WERI-Rb-1 (cell line): Measurements from ENCODE around the gene CYB561D2.

ENCODE experiments used
- DNase-seq: peaks from one replicate; pipeline ENCODE4 v3.0.0-alpha.2; 2020
- H3K27ac ChIP-seq: fragments of 250-450 bp; sonication (Bioruptor Pico); 2 replicates; pipeline ENCODE4 v1.5.1; 2020; ENCODE audit warnings: mild to moderate bottlenecking, moderate library complexity
- H3K27me3 ChIP-seq: fragments of 250-450 bp; sonication (Bioruptor Pico); 2 replicates; pipeline ENCODE4 v1.5.1; 2021; ENCODE audit warnings: mild to moderate bottlenecking, low read depth, moderate library complexity; ENCODE audit not compliant: insufficient read depth, severe bottlenecking
- H3K36me3 ChIP-seq: fragments of 250-450 bp; sonication (Bioruptor Pico); 2 replicates; pipeline ENCODE4 v1.5.1; 2020; ENCODE audit warnings: mild to moderate bottlenecking, moderate library complexity
- H3K4me3 ChIP-seq: 2 replicates; pipeline ENCODE4 v1.5.1; 2011; ENCODE audit warnings: low read depth, mild to moderate bottlenecking, control low read depth, low read length
- H3K9me3 ChIP-seq: fragments of 250-450 bp; sonication (Bioruptor Pico); 2 replicates; pipeline ENCODE4 v1.5.1; 2021; ENCODE audit warnings: mild to moderate bottlenecking, moderate library complexity; ENCODE audit not compliant: severe bottlenecking
- CTCF ChIP-seq: IDR thresholded peaks from 2 replicates; pipeline ENCODE4 v1.5.1; 2011; ENCODE audit warnings: low read depth, mild to moderate bottlenecking, control low read depth, inconsistent platforms, low read length

Gene CYB561D2

GRCh38 chr3:50325497-50326181 is 25.0 kb upstream of the CYB561D2 start:
- Histone ChIP-seq H3K4me3 (no peak overlapping the region), H3K27ac (no peak overlapping the region), H3K9me3 (no peaks in the 10 kb centered on the region), H3K36me3 (peaks cover 42% of the 10 kb centered on the region), H3K27me3 (no peaks in the 10 kb centered on the region)
- DNase-seq: no peak
- TF ChIP-seq CTCF: no peak

DNA sequence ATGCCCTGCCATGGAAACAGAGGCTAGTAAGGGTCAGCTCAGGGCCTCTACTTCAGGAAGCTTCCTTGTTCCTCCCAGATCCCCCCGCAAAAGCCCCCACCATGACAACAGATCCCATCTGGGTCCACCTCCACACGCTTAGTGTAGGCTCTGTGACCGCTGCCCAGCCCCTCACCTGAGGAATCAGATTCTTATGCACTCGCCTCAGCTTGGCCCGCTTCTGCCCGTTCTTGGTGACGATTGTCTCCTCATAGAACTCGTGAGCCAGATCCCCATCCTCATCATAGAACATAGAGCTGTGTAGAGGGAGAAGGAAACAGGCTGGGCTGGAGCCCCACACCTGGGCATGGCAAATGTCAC is 24.5 kb upstream of the CYB561D2 start:
- TF ChIP-seq CTCF: no peak
- peaks cover 47% of the 10 kb centered on the region for H3K36me3 ChIP-seq
- DNase-seq: no peak
- H3K4me3 ChIP-seq: no peak overlapping the region
- H3K27me3 ChIP-seq: no peaks in the 10 kb centered on the region
- no peaks in the 10 kb centered on the region for H3K9me3 ChIP-seq
- no peak overlapping the region for H3K27ac ChIP-seq

GRCh38 chr3:50327129-50327528 is 23.5 kb upstream of the CYB561D2 start:
- H3K9me3 ChIP-seq: no peaks in the 10 kb centered on the region
- H3K4me3 ChIP-seq: peak overlapping the region; percentile 71
- H3K27ac ChIP-seq: peak overlapping the region; percentile 81; the same call in 1 of the 2 replicates
- DNase-seq: no peak
- no peaks in the 10 kb centered on the region for H3K27me3 ChIP-seq
- TF ChIP-seq CTCF: no peak
- peaks cover 57% of the 10 kb centered on the region for H3K36me3 ChIP-seq

- no peaks in the 10 kb centered on the region for H3K27me3 ChIP-seq
- H3K36me3 ChIP-seq: peaks cover 67% of the 10 kb centered on the region
- no peaks in the 10 kb centered on the region for H3K9me3 ChIP-seq
- DNase-seq: peak; percentile 97
- H3K27ac ChIP-seq: peak within 1 kb of the TSS; percentile 81
- H3K4me3 ChIP-seq: peak within 1 kb of the TSS; percentile 71
- TF ChIP-seq CTCF: no peak
These were observed 22.5 kb upstream of the CYB561D2 start, which contains the start of gene TUSC2 for GRCh38 chr3:50327943-50328691. Gene TUSC2 (minus strand): TSS chr3:50328223. CDS start chr3:50328099, 124 bp downstream.

DNA sequence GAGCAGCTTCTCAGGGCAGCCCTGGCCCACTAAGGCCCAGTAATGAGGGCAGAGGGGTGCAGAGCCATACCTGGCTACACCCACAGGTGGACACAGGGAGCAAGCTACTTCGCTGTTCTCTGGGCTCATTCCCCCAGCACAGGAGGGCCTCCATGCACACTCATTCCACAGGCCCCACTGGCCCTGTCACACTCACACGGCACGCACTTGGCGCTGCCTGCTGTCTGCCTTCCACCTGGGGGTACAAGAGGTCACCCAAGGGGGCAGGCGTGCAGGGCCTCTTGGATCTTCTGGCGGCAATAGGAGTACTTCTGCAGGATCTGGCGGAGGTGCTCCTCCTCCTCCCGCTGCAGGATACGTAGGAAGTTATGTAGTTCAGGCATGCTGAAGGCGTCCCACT is 20.3 kb upstream of the CYB561D2 start:
- TF ChIP-seq CTCF: no peak
- Histone ChIP-seq H3K4me3 (no peak overlapping the region), H3K9me3 (no peaks in the 10 kb centered on the region), H3K27ac (no peak overlapping the region), H3K27me3 (no peaks in the 10 kb centered on the region), H3K36me3 (peaks cover 74% of the 10 kb centered on the region)
- DNase-seq: no peak
